SK-N-SH (cell line): ENCODE data around the gene C6orf132. TPM values are rescaled to one million over a fixed set of nuclear protein-coding genes. Genes with fewer than 3 reads are reported as not detected.
A peak's percentile ranks its signal among the peaks of the same experiment; 100 is the strongest.

ENCODE experiments used
- CTCF ChIA-PET: fragments of 300-600, 350-600 bp; formaldehyde crosslinking; extraction: SDS; loops from one replicate; lab custom pipeline; 2021; lab: Yijun Ruan, JAX
- POLR2A ChIA-PET: fragments of 350-600 bp; sonication (Branson Sonifier 250); formaldehyde crosslinking; extraction: SDS; loops from one replicate; lab custom pipeline; 2020; ENCODE audit warnings: antibody characterized with exemption, inconsistent platforms; lab: Yijun Ruan, JAX
- DNase-seq: peaks from one replicate; pipeline ENCODE4 v3.0.0; 2012
- H2AFZ ChIP-seq: fragments of 200-600 bp; sonication (generic); 2 replicates; pipeline ENCODE4 v1.8.1; 2016; ENCODE audit warnings: antibody characterized with exemption, mild to moderate bottlenecking, low read depth
- H3F3A ChIP-seq: fragments of 200-600 bp; sonication (generic); replicated peaks from 2 replicates; pipeline ENCODE3; 2016; ENCODE audit warnings: antibody characterized with exemption, mild to moderate bottlenecking; ENCODE audit not compliant: insufficient read depth
- H3K27ac ChIP-seq, 2 experiments: fragments of 200-500 bp in 1 of 2; fragments of 200-600 bp in 1 of 2; sonication (Bioruptor generic) in 1 of 2; sonication (generic), shearing (Covaris generic) in 1 of 2; 2 replicates each; pipeline versions ENCODE4 v1.5.1 to v1.6.1; 2014 to 2016; ENCODE audit warnings: low read depth in 2 of 2, inconsistent platforms in 1 of 2, low read length in 1 of 2, mild to moderate bottlenecking in 1 of 2, mixed read lengths in 1 of 2
- H3K27me3 ChIP-seq: fragments of 200-600 bp; sonication (generic), shearing (Covaris generic); 2 replicates; pipeline ENCODE4 v1.6.1; 2016; ENCODE audit warnings: mixed run types; ENCODE audit not compliant: insufficient read depth
- H3K36me3 ChIP-seq, 2 experiments: fragments of 200-500 bp in 1 of 2; fragments of 200-600 bp in 1 of 2; sonication (Bioruptor generic) in 1 of 2; sonication (generic) in 1 of 2; replicated peaks in 1 of 2; 2 replicates each; pipeline versions ENCODE3 to v1.5.1; 2014 to 2016; ENCODE audit warnings: low read length in 1 of 2, mild to moderate bottlenecking in 1 of 2; ENCODE audit not compliant: insufficient read depth in 2 of 2, control insufficient read depth in 1 of 2
- H3K4me1 ChIP-seq, 2 experiments: fragments of 200-500 bp in 1 of 2; fragments of 200-600 bp in 1 of 2; sonication (Bioruptor generic) in 1 of 2; sonication (generic), shearing (Covaris generic) in 1 of 2; 2 replicates each; pipeline versions ENCODE4 v1.5.1 to v1.6.1; 2014 to 2016; ENCODE audit warnings: low read depth in 1 of 2, low read length in 1 of 2, mixed run types in 1 of 2; ENCODE audit not compliant: insufficient read depth in 2 of 2, control insufficient read depth in 1 of 2
- H3K4me2 ChIP-seq: fragments of 200-600 bp; sonication (generic), shearing (Covaris generic); 2 replicates; pipeline ENCODE4 v1.6.1; 2017; ENCODE audit warnings: mixed run types
- H3K4me3 ChIP-seq, 2 experiments: fragments of 200-500 bp in 1 of 2; fragments of 200-600 bp in 1 of 2; sonication (Bioruptor generic) in 1 of 2; sonication (generic), shearing (Covaris generic) in 1 of 2; 2 replicates each; pipeline versions ENCODE4 v1.5.1 to v1.8.1; 2014 to 2016; ENCODE audit warnings: low read depth in 2 of 2, inconsistent platforms in 1 of 2, low read length in 1 of 2, mild to moderate bottlenecking in 1 of 2, mixed read lengths in 1 of 2, moderate library complexity in 1 of 2
- H3K79me2 ChIP-seq: fragments of 200-600 bp; sonication (generic); 2 replicates; pipeline ENCODE4 v1.8.1; 2017; ENCODE audit warnings: mild to moderate bottlenecking; ENCODE audit not compliant: insufficient read depth
- H3K9ac ChIP-seq: fragments of 200-600 bp; sonication (generic); 2 replicates; pipeline ENCODE4 v1.6.1; 2017; ENCODE audit warnings: mixed run types
- H3K9me2 ChIP-seq: fragments of 200-600 bp; sonication (generic); 2 replicates; pipeline ENCODE4 v1.6.1; 2017; ENCODE audit warnings: mixed run types
- H3K9me3 ChIP-seq: fragments of 200-600 bp; sonication (generic); 2 replicates; pipeline ENCODE4 v1.6.1; 2017; ENCODE audit warnings: mixed run types, mild to moderate bottlenecking, moderate library complexity
- H4K20me1 ChIP-seq: fragments of 200-600 bp; sonication (generic); 2 replicates; pipeline ENCODE4 v1.6.1; 2017; ENCODE audit warnings: mild to moderate bottlenecking, mixed run types; ENCODE audit not compliant: insufficient read depth
- ELF1 ChIP-seq: IDR thresholded peaks from 2 replicates; pipeline ENCODE4 v1.4.0; 2012
- EP300 ChIP-seq, 2 experiments: IDR thresholded peaks; 2 replicates each; pipeline versions ENCODE4 v1.4.0 to v1.6.1; 2012; ENCODE audit warnings: borderline replicate concordance in 1 of 2, low read depth in 1 of 2, low read length in 1 of 2
- FOXJ3 ChIP-seq: sonication (generic); formaldehyde crosslinking; IDR thresholded peaks from 2 replicates; pipeline ENCODE4 v1.5.1; 2020; ENCODE audit warnings: mild to moderate bottlenecking, missing genetic modification reagents
- FOXM1 ChIP-seq: IDR thresholded peaks from 2 replicates; pipeline ENCODE4 v1.4.0; 2012; ENCODE audit warnings: low read depth, mild to moderate bottlenecking
- JUND ChIP-seq: IDR thresholded peaks from 2 replicates; pipeline ENCODE4 v1.4.0; 2012
- MEF2A ChIP-seq: IDR thresholded peaks from 2 replicates; pipeline ENCODE4 v1.4.0; 2012; ENCODE audit warnings: low read depth, borderline replicate concordance
- NFIC ChIP-seq: IDR thresholded peaks from 2 replicates; pipeline ENCODE4 v1.4.0; 2012; ENCODE audit warnings: borderline replicate concordance
- RCOR1 ChIP-seq: fragments of 150-350 bp; IDR thresholded peaks from 2 replicates; pipeline ENCODE4 v1.6.1; 2017; ENCODE audit warnings: antibody characterized with exemption, low read length
- TAF1 ChIP-seq: IDR thresholded peaks from 2 replicates; pipeline ENCODE4 v1.6.1; 2012; ENCODE audit warnings: low read depth, mild to moderate bottlenecking, low read length, moderate library complexity, borderline replicate concordance
- TEAD4 ChIP-seq: IDR thresholded peaks from 2 replicates; pipeline ENCODE4 v1.4.0; 2012; ENCODE audit warnings: mild to moderate bottlenecking, borderline replicate concordance; ENCODE audit not compliant: insufficient read depth
- ZBTB33 ChIP-seq: IDR thresholded peaks from 2 replicates; pipeline ENCODE4 v1.4.0; 2012; ENCODE audit warnings: low read depth, borderline replicate concordance
- WGBS: methylation state at CpG from one replicate; pipeline ENCODE4 v1.1.6; 2017; ENCODE audit warnings: low lambda C conversion rate; 5-methylcytosine and 5-hydroxymethylcytosine counted together
- polyA plus RNA-seq, 3 experiments: library from polyadenylated mRNA; depleted of rRNA; stranded (reverse); fragments of >200 nt; gene quantifications; 2 replicates each; pipeline ENCODE4 v1.2.3, GENCODE V29; 2012
- TF ChIP-seq, protein P1 (sequence below): IDR thresholded peaks from 2 replicates; pipeline ENCODE4 v1.4.0; 2012; ENCODE audit warnings: low read depth

Gene C6orf132
- polyA plus RNA-seq, 1 of the 3 experiments (the other 2 are of a cell fraction): not detected

DNA sequence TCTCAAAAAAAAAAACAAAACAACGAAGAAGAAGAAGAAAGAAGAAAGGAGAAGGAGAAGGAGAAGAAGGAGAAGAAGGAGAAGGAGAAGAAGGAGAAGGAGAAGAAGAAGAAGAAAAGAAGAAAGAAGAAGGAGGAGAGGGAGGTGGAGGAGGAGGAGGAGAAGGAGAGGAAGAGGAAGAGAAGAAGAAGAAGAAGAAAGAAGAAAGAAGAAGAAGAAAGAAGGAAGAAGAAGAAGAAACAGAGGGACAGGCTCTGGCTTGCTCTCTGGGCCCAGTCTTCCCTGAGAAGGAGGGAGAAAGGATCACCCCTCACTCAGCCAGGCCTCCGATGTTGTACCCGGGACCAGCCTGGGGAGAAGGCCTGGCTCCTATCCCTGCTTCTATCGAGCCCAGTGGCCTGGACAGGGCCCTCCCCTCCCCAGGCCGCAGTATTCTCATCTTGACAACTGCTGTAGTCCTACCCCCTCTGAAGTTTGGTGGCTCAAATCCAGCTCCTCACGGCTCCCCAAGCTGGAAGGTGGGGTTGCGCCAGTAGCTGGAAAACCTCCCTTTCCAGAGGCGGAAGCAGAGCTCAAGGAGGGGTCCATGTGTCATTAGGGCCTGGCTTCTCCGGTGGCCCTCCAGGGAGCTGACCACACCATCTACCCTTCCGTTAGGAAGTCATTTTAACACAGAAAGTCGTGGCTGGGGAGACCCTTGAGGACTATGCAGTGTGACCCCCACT is 18.9 kb downstream of the C6orf132 start:
- ChIA-PET CTCF (interaction anchor here (1.3 kb wide), 1 partner anchor 13 kb away, joined by 4 read pairs; no protein-coding TSS in a partner anchor), POLR2A (interaction anchor here (0.6 kb wide), 1 partner anchor 36 kb away, joined by 3 read pairs; no protein-coding TSS in a partner anchor)
- Histone ChIP-seq H2AFZ (0 out of 2 replicates have a peak overlapping the region, but pooled peaks have one; percentile 59), H3K27ac (no peak overlapping the region), H3K36me3 (no peaks in the 10 kb centered on the region), H3K79me2 (no peaks in the 10 kb centered on the region), H3K9me3 (no peaks in the 10 kb centered on the region), H3K9me2 (no peaks in the 10 kb centered on the region), H3K4me3 (no peak overlapping the region), H3F3A (no peaks in the 10 kb centered on the region), H3K9ac (no peak overlapping the region), H4K20me1 (no peaks in the 10 kb centered on the region), H3K27me3 (no peaks in the 10 kb centered on the region), H3K4me1 (peaks cover 3 to 5% of the 10 kb centered on the region in 2 experiments; a peak in 1 of 4 replicates), H3K4me2 (no peak overlapping the region)
- TF ChIP-seq MEF2A: no peak
- no peak for TF ChIP-seq NFIC
- no peak for TF ChIP-seq ELF1
- WGBS: 81% methylated on average over 8 of the region's 11 CpGs
- DNase-seq: no peak

DNA sequence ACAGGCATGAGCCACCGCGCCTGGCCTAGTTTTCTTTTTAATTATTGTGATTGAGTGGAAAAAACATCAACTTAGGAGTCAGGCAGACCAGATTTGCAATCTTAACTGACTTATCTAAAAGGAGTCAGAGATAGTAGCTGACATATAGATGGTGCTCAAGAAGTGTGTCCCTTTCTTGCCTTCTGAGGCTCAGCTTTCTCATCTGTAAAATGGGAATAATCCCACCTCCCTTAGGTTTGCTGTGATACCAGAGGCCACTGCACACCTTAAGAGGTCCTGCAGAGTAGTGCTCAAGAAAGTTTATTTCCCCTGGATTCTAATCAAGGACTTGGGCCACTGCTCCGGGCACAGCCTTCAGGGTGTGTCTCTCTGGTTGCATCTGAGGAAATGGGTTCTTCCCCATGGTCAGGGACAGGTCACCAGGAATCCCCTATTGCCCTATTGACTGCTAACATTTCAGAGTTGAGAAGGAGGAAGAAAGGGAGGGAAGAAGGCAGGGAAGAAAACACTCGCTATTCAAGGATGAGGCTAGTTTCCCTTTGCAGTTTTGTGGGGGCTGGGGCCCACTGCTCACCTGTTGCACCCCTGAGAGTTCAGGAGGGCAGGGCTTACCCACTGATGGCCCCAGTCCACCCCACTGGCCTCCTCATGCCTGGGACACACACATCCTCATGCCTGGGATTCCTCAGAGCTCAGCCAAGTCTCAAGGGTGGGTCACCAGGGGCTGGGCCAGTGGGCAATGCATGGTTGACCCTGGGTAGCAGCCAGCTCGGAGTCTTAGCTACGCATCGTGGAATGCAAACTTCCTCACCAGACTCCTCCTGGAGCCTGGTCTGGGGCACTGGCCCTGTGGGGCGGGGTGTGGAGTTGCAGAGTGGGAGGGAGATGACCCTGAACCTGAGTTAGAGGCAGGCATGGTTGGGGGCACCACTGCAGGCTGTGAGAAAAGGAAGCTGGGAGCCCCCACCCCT is 21.2 kb downstream of the C6orf132 start:
- no peak overlapping the region; the same call in 1 of the 2 replicates for H3K4me2 ChIP-seq
- peaks cover 5 to 7% of the 10 kb centered on the region in 2 experiments; a peak in 1 of 4 replicates for H3K4me1 ChIP-seq
- no peak overlapping the region for H3K27ac ChIP-seq
- H3F3A ChIP-seq: no peaks in the 10 kb centered on the region
- no peaks in the 10 kb centered on the region for H3K9me3 ChIP-seq
- no peaks in the 10 kb centered on the region for H4K20me1 ChIP-seq
- ChIA-PET POLR2A (no interaction called here), CTCF (no interaction called here)
- H2AFZ ChIP-seq: no peak overlapping the region
- H3K36me3 ChIP-seq: no peaks in the 10 kb centered on the region
- no peaks in the 10 kb centered on the region for H3K79me2 ChIP-seq
- TF ChIP-seq JUND: no peak
- TF ChIP-seq TAF1: no peak
- no peak for TF ChIP-seq FOXJ3
- no peak for TF ChIP-seq RCOR1
- TF ChIP-seq, protein P1, sequence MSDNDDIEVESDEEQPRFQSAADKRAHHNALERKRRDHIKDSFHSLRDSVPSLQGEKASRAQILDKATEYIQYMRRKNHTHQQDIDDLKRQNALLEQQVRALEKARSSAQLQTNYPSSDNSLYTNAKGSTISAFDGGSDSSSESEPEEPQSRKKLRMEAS: no peak
- TF ChIP-seq TEAD4: no peak
- TF ChIP-seq EP300 (IDR thresholded peaks at IDR 0.05; ENCODE audit: borderline replicate concordance in 1 of 2, low read depth in 1 of 2, low read length in 1 of 2): no peak
- TF ChIP-seq FOXM1: no peak
- TF ChIP-seq ZBTB33: no peak
- no peak for TF ChIP-seq ELF1
- 74% methylated on average over 8 of the region's 8 CpGs for WGBS
- no peak for DNase-seq
- no peaks in the 10 kb centered on the region for H3K27me3 ChIP-seq
- H3K9ac ChIP-seq: no peak overlapping the region
- H3K9me2 ChIP-seq: no peaks in the 10 kb centered on the region
- H3K4me3 ChIP-seq: no peak overlapping the region
